HepG2 (cell line): ENCODE data around the gene TTBK1. TPM values are rescaled to one million over a fixed set of nuclear protein-coding genes. Genes with fewer than 3 reads are reported as not detected.

Experiments
- BRF2 ChIP-seq: sonication (generic); formaldehyde crosslinking; IDR thresholded peaks from 2 replicates; pipeline ENCODE4 v1.8.1; 2022; ENCODE audit warnings: mild to moderate bottlenecking, missing genetic modification reagents
- IKZF5 ChIP-seq: IDR thresholded peaks from 2 replicates; pipeline ENCODE4 v1.6.1; 2018; ENCODE audit warnings: missing genetic modification reagents, mild to moderate bottlenecking, missing compliant biosample characterization
- POLR2AphosphoS2 ChIP-seq: IDR thresholded peaks from 2 replicates; pipeline ENCODE4 v1.6.1; 2011; ENCODE audit warnings: low read depth, low read length, improper control_type of control experiment
- RERE ChIP-seq: IDR thresholded peaks from 2 replicates; pipeline ENCODE4 v1.6.1; 2016; ENCODE audit warnings: low read depth, missing genetic modification reagents, missing compliant biosample characterization
- ZNF142 ChIP-seq: sonication (generic); formaldehyde crosslinking; IDR thresholded peaks from 2 replicates; pipeline ENCODE4 v1.4.0; 2020; ENCODE audit warnings: missing genetic modification reagents
- ZNF431 ChIP-seq: sonication (generic); formaldehyde crosslinking; IDR thresholded peaks from 2 replicates; pipeline ENCODE4 v1.9.0; 2022; ENCODE audit warnings: missing genetic modification reagents, low read depth, mild to moderate bottlenecking, borderline replicate concordance
- ZNF839 ChIP-seq: sonication (generic); formaldehyde crosslinking; IDR thresholded peaks from 2 replicates; pipeline ENCODE4 v1.4.0; 2020; ENCODE audit warnings: missing genetic modification reagents, mild to moderate bottlenecking, borderline replicate concordance
- ZNF891 ChIP-seq: sonication (generic); formaldehyde crosslinking; IDR thresholded peaks from 2 replicates; pipeline ENCODE4 v1.5.0; 2020; ENCODE audit warnings: mild to moderate bottlenecking, missing genetic modification reagents
- polyA plus RNA-seq, 8 experiments: library from polyadenylated mRNA; depleted of rRNA in 3 of 8; stranded (reverse) in 7 of 8; unstranded in 1 of 8; fragments of >200 nt; fragmentation: Illumina TruSeq in 4 of 8; extraction: Trizol in 4 of 8; gene quantifications; 2 replicates each; pipeline versions ENCODE4 v1.2.1 to v1.2.3, GENCODE V29; 2011 to 2016; ENCODE audit warnings: low read depth in 4 of 8, missing spikeins in 1 of 8, mixed read lengths in 1 of 8; ENCODE audit not compliant: insufficient read depth in 1 of 8
- total RNA-seq, 5 experiments: library from RNA; depleted of rRNA; stranded (reverse); fragments of >200 nt; fragmentation: Illumina TruSeq; extraction: Trizol; gene quantifications; 2 replicates each; pipeline ENCODE4 v1.2.3, GENCODE V29; 2016; ENCODE audit warnings: low read depth in 1 of 5
- TF ChIP-seq, protein P1 (sequence below): sonication (generic); formaldehyde crosslinking; IDR thresholded peaks from 2 replicates; pipeline ENCODE4 v1.9.0; 2021; ENCODE audit warnings: missing genetic modification reagents, borderline replicate concordance
- TF ChIP-seq, protein P2 (sequence below): sonication (generic); formaldehyde crosslinking; IDR thresholded peaks from 2 replicates; pipeline ENCODE4 v1.8.1; 2022; ENCODE audit warnings: low read depth, mild to moderate bottlenecking, missing genetic modification reagents

Gene TTBK1
- total and polyA plus RNA-seq, 2 of the 13 experiments (the other 11 are each of a cell fraction or from before 2014, with no cell fraction given) = 0.24 to 0.33 TPM

- no peak for TF ChIP-seq RERE (CRISPR knock-in tag)
- TF ChIP-seq ZNF891 (CRISPR knock-in tag) = no peak
- no peak for TF ChIP-seq POLR2AphosphoS2
- no peak for TF ChIP-seq ZNF839 (CRISPR knock-in tag)
- TF ChIP-seq BRF2 (CRISPR knock-in tag) = no peak
- no peak for TF ChIP-seq IKZF5 (CRISPR knock-in tag)
- TF ChIP-seq, protein P1, sequence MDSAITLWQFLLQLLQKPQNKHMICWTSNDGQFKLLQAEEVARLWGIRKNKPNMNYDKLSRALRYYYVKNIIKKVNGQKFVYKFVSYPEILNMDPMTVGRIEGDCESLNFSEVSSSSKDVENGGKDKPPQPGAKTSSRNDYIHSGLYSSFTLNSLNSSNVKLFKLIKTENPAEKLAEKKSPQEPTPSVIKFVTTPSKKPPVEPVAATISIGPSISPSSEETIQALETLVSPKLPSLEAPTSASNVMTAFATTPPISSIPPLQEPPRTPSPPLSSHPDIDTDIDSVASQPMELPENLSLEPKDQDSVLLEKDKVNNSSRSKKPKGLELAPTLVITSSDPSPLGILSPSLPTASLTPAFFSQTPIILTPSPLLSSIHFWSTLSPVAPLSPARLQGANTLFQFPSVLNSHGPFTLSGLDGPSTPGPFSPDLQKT (CRISPR knock-in tag) = no peak
- TF ChIP-seq, protein P2, sequence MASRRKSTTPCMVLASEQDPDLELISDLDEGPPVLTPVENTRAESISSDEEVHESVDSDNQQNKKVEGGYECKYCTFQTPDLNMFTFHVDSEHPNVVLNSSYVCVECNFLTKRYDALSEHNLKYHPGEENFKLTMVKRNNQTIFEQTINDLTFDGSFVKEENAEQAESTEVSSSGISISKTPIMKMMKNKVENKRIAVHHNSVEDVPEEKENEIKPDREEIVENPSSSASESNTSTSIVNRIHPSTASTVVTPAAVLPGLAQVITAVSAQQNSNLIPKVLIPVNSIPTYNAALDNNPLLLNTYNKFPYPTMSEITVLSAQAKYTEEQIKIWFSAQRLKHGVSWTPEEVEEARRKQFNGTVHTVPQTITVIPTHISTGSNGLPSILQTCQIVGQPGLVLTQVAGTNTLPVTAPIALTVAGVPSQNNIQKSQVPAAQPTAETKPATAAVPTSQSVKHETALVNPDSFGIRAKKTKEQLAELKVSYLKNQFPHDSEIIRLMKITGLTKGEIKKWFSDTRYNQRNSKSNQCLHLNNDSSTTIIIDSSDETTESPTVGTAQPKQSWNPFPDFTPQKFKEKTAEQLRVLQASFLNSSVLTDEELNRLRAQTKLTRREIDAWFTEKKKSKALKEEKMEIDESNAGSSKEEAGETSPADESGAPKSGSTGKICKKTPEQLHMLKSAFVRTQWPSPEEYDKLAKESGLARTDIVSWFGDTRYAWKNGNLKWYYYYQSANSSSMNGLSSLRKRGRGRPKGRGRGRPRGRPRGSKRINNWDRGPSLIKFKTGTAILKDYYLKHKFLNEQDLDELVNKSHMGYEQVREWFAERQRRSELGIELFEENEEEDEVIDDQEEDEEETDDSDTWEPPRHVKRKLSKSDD = no peak
- no peak for TF ChIP-seq ZNF431 (CRISPR knock-in tag)
- TF ChIP-seq ZNF142 = no peak
Observed at GRCh38 chr6:43308990-43309477, 65.8 kb downstream of the TTBK1 start (continued).
